ENCODE data around the gene SETX. TPM values are rescaled to one million over a fixed set of nuclear protein-coding genes. Genes with fewer than 3 reads are reported as not detected.

The SETX gene
- total RNA-seq, 1 experiment from 2014 or later = 31.8 TPM

DNA sequence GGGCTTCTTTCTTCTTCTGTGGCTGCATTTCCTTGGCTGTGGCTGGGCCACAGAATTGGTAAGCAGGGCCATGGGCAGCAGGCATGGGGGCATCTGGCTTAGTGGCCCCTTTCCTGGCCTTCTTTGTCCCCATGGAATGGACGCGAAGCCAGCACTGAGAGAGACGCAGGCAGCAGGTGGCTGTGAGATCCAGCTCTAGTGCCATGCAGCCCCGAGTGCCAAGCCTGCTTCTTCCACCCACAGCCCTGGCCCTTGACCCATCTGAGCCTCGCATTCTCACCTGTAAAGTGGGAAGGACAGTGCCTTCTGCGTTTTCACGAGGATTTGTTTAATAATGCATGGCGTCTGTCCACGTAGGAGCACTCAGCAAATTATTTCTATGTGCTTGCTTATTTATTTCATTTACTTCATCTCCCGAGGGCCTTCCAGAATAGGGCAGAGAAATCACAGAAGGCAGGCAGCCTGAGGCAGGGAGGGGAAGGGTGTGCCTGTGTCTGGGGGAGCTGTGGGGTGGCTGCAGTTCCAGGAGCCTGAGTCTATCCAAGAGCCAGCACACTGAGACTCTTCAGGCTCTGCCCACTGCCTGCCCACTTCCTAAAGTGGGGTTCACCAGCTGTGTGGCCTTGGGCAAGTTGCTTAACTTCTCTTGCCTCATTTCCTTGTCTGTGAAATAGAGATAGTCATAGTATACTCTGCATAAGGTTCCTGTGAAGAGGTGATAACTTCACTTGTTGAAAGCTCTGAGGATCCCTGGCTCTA is 137.7 kb downstream of the SETX start:
- DNase-seq (ENCODE audit: low read depth) = no peak

DNA sequence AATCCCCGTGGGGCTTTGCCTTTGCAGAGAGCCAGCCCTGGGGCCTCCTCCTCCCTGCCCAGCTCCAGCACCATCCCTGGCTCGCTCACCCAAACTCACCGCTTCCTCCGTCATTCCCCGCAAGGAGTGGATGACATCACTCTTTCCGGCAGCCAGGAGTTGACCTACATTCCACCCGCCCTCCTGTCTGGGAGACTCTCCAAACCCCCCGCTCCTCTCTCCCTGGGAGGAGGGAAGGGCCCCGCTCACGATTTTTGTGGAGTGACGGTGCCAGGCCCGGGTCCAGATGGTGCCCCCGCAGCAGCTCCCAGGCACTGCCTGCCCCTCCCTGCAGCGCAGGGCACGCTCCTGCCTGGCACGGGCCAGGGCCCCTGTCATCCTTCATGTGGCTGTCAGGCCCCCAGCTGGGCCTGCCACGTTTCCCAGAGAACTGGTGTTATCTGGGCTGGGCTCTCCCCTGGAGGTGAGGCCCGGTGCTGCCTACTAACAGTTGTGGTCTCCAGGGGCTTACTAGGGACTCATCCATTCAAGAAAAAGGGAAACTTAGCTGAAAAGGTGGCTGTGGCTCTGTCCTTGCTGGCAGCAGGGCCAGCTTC is 140.7 kb downstream of the SETX start:
- peak; percentile 77 for DNase-seq (ENCODE audit: low read depth)

DNA sequence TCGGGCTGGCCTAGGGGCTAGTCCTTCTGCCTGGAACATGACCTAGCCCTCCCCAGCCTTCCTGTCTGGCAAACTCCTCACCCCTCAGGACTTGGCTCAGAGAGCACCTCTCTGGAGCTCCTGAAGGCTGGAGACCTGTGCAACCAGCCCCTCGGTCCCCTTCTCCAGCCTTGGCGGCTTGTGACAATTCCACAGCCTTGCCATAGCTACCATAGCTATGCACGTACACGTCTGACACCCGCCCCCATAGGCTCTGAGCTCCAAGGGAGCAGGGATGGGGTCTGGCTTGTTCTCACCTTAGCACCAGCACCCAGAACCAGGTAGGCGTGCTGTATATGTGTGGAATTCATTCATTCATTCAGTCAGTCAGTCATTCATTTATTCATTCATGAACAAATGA is 143.2 kb downstream of the SETX start:
- DNase-seq (ENCODE audit: low read depth) = no peak

Other genes starting within 250 kb of the SETX start
- gene NTNG2, start 192.9 kb downstream of the SETX start, total RNA-seq (2014; rRNA removed; shearing (Covaris generic)) = 0.36 and 1.6 TPM in 2 replicates
- 10.8 and 13.5 TPM in 2 replicates for gene TTF1, start 51.9 kb upstream of the SETX start, total RNA-seq (2014; rRNA removed; shearing (Covaris generic))
- 0.29 TPM in 1 of 2 replicates, not detected in the other for gene CFAP77, start 55.2 kb upstream of the SETX start, total RNA-seq (2014; rRNA removed; shearing (Covaris generic))
- gene BARHL1, start 227.6 kb upstream of the SETX start, total RNA-seq (2014; rRNA removed; shearing (Covaris generic)) = not detected in 2 replicates

All from RPMI7951 (cell line).